22Rv1 (cell line): Measurements from ENCODE around the gene BTBD9.

Experiments
- CTCF ChIP-seq: fragments of 450-650 bp; IDR thresholded peaks from 2 replicates; pipeline ENCODE4 v1.5.1; 2017; ENCODE audit warnings: mild to moderate bottlenecking
- ZFX ChIP-seq: fragments of 450-650 bp; IDR thresholded peaks from 2 replicates; pipeline ENCODE4 v1.6.1; 2017; ENCODE audit warnings: antibody characterized with exemption, borderline replicate concordance

- TF ChIP-seq CTCF = no peak
- TF ChIP-seq ZFX = no peak
These were observed 520.2 kb downstream of the BTBD9 start for GRCh38 chr6:38119516-38119915.
